Measurements from ENCODE around the gene CRHBP.

GRCh38 chr5:76983468-76983867, 30.6 kb downstream of the CRHBP start:
- no peak for TF ChIP-seq CTCF (conservative IDR thresholded peaks at IDR 0.05)
- no peak for TF ChIP-seq EZH2 (IDR thresholded peaks at IDR 0.05; ENCODE audit: low read depth)

Measured in PC-9 (cell line).